Measurements from ENCODE around the gene ANO7. TPM values are rescaled to one million over a fixed set of nuclear protein-coding genes. Genes with fewer than 3 reads are reported as not detected.

Gene ANO7
- total RNA-seq, 2 experiments from 2014 or later: 0.16 to 0.46 TPM

- CTCF ChIA-PET (ENCODE audit: unreplicated experiment): no interaction called here
- intact Hi-C loops (cut with micrococcal nuclease; ENCODE audit: unreplicated experiment): no loop called here
Measured at GRCh38 chr2:241213041-241213440, 24.6 kb downstream of the ANO7 start.

GRCh38 chr2:241213567-241213966, 25.1 kb downstream of the ANO7 start:
- BruUV-seq (replicated peaks): no TSS peak
- ChIA-PET CTCF (ENCODE audit: unreplicated experiment) (no interaction called here), POLR2A (no interaction called here)
- Histone ChIP-seq H2AFZ (ENCODE audit: low read length) (no peak overlapping the region), H4K20me1 (ENCODE audit: insufficient read depth, low read length) (no peaks in the 10 kb centered on the region), H3K4me3 (ENCODE audit: low read depth, low read length, poor library complexity, severe bottlenecking) (no peak overlapping the region), H3K9me3 (ENCODE audit: low read length) (no peaks in the 10 kb centered on the region), H3K36me3 (ENCODE audit: insufficient read depth, low read length) (no peaks in the 10 kb centered on the region), H3K27ac (ENCODE audit: low read depth, low read length, poor library complexity, severe bottlenecking) (no peak overlapping the region), H3K79me2 (ENCODE audit: insufficient read depth, low read depth, low read length) (no peaks in the 10 kb centered on the region), H3K4me1 (ENCODE audit: insufficient read depth, low read length, poor library complexity, severe bottlenecking) (peaks cover 5% of the 10 kb centered on the region), H3K4me2 (ENCODE audit: low read length) (no peak overlapping the region), H3K9me2 (ENCODE audit: insufficient read depth, low read length) (no peaks in the 10 kb centered on the region)
- intact Hi-C loops (cut with micrococcal nuclease; ENCODE audit: unreplicated experiment): no loop called here
- no peak for TF ChIP-seq CTCF (conservative IDR thresholded peaks at IDR 0.05; ENCODE audit: low read length)
- no peak for TF ChIP-seq EZH2phosphoT487 (IDR thresholded peaks at IDR 0.05; ENCODE audit: borderline replicate concordance, low read depth, low read length)
- no peak for DNase-seq (ENCODE audit: low spot score)

More at GRCh38 chr2:241213041-241213440, 24.6 kb downstream of the ANO7 start:
- H3K9me2 ChIP-seq (ENCODE audit: insufficient read depth, low read length): no peaks in the 10 kb centered on the region
- TF ChIP-seq EZH2phosphoT487 (IDR thresholded peaks at IDR 0.05; ENCODE audit: borderline replicate concordance, low read depth, low read length): no peak
- TF ChIP-seq CTCF (conservative IDR thresholded peaks at IDR 0.05; ENCODE audit: low read length): no peak
- H3K36me3 ChIP-seq (ENCODE audit: insufficient read depth, low read length): no peaks in the 10 kb centered on the region
- H3K79me2 ChIP-seq (ENCODE audit: insufficient read depth, low read depth, low read length): no peaks in the 10 kb centered on the region
- BruUV-seq (replicated peaks): no TSS peak
- H4K20me1 ChIP-seq (ENCODE audit: insufficient read depth, low read length): no peaks in the 10 kb centered on the region
- no peaks in the 10 kb centered on the region for H3K4me1 ChIP-seq (ENCODE audit: insufficient read depth, low read length, poor library complexity, severe bottlenecking)
- no peak overlapping the region for H3K27ac ChIP-seq (ENCODE audit: low read depth, low read length, poor library complexity, severe bottlenecking)
- DNase-seq (ENCODE audit: low spot score): no peak
- H3K9me3 ChIP-seq (ENCODE audit: low read length): no peaks in the 10 kb centered on the region
- H3K4me3 ChIP-seq (ENCODE audit: low read depth, low read length, poor library complexity, severe bottlenecking): no peak overlapping the region
- no peak overlapping the region for H2AFZ ChIP-seq (ENCODE audit: low read length)
- no peak overlapping the region for H3K4me2 ChIP-seq (ENCODE audit: low read length)
- POLR2A ChIA-PET: no interaction called here

- Histone ChIP-seq H3K4me3 (ENCODE audit: low read depth, low read length, poor library complexity, severe bottlenecking) (no peak overlapping the region), H3K9me2 (ENCODE audit: insufficient read depth, low read length) (no peaks in the 10 kb centered on the region), H3K79me2 (ENCODE audit: insufficient read depth, low read depth, low read length) (no peaks in the 10 kb centered on the region), H3K4me1 (ENCODE audit: insufficient read depth, low read length, poor library complexity, severe bottlenecking) (peaks cover 11% of the 10 kb centered on the region), H3K27ac (ENCODE audit: low read depth, low read length, poor library complexity, severe bottlenecking) (no peak overlapping the region), H2AFZ (ENCODE audit: low read length) (no peak overlapping the region), H3K4me2 (ENCODE audit: low read length) (no peak overlapping the region), H3K36me3 (ENCODE audit: insufficient read depth, low read length) (no peaks in the 10 kb centered on the region), H3K9me3 (ENCODE audit: low read length) (no peaks in the 10 kb centered on the region), H4K20me1 (ENCODE audit: insufficient read depth, low read length) (no peaks in the 10 kb centered on the region)
- ChIA-PET POLR2A (no interaction called here), CTCF (ENCODE audit: unreplicated experiment) (no interaction called here)
- no peak for TF ChIP-seq CTCF (conservative IDR thresholded peaks at IDR 0.05; ENCODE audit: low read length)
- TF ChIP-seq EZH2phosphoT487 (IDR thresholded peaks at IDR 0.05; ENCODE audit: borderline replicate concordance, low read depth, low read length): no peak
- intact Hi-C loops (cut with micrococcal nuclease; ENCODE audit: unreplicated experiment): no loop called here
- BruUV-seq (replicated peaks): no TSS peak
- DNase-seq (ENCODE audit: low spot score): no peak
Measured at GRCh38 chr2:241214209-241214608, 25.7 kb downstream of the ANO7 start.
